ENCODE results near the gene KDM5B.

Gene KDM5B

DNA sequence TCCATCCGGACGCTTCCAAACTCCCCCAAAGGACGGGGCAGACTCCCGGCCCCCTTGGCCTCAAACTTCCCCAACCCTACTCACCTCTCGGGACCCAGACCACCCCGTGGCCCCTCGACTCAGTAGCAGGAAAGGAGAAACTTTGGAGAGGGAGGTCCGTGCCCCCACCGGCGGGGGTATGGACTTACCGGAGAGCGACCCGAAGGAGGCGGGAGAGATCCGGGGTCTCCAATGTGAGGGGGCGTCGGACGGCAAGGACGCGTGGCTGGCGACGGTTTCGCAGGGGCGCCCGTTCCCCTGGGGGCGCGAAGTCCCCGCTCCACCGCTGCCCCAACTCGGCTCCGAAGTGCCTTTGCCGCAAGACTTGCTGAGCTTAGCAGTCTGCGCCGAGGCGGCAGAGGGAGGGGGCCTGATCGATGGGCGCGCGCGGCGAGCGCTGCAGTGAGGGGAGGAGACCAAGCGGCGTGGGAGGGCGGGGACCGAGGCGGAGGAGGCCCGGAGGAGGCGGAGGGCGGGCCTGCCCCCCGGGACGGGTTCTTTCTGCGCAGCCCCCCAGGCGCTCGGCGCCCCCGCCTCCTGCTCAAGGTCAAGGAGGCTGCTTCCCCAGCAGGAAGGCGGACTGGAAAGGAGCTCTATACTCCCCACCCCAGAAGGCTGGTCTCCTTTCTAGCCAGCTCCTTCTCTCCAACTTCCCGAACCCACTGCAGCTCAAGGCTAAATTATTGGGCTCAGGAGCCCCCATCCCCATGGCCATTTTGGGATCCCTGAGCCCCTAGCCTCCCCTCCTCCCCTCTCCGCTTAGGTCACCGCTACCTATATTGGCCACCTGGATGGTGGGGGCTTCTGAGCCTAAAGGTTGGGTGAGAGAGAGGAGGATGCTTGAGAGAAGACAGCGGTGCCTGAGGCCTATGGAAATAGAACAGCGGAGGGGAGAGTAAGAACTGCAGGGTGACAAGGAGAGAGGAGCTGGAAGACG lies 97.9 kb downstream of the KDM5B start, which contains the start of gene SYT2:
Gene SYT2 (minus strand): TSS at position 385 of the 976 bp plus-strand sequence. CDS start 104,682 bp downstream, outside the sequence.
- DNase-seq, result peak; percentile 56

DNA sequence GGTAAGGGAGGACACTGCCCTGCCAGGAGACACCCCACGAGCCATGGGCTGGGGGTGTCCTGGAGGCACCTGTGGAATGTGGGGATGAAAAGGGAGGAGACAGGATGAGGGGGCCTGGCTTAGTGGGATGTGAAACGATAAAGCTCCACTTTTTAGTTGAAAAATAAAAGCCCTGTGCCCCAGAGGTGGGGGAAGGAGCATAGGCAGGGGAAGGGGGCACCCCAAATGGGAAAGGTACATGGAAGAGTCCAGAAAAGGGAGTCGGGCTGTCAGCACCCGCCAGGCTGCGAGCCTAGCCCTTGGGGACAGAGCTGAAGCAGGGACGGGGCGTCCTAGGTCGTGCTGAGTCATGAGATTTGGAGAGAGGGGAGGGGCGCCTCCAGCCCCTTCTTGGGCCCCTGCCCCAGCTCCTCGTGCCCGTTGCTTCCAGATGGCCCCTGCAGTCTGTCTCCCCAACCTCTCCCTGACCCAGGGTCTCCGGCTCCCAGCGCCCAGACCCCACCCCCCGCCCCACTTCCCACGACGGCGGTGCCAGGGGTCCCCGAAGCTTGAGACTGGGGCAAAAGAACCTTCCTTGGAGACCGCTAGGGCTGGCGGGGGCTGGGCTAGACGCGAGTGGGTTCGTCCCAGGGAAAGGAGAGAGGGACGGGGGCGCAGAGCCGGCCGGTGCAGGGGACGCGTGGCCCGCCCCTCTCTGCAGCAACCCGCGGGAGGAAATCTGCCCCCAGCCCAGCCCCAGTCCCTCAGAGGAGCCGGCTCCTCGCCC lies 98.8 kb downstream of the KDM5B start:
- DNase-seq, result no peak

DNA sequence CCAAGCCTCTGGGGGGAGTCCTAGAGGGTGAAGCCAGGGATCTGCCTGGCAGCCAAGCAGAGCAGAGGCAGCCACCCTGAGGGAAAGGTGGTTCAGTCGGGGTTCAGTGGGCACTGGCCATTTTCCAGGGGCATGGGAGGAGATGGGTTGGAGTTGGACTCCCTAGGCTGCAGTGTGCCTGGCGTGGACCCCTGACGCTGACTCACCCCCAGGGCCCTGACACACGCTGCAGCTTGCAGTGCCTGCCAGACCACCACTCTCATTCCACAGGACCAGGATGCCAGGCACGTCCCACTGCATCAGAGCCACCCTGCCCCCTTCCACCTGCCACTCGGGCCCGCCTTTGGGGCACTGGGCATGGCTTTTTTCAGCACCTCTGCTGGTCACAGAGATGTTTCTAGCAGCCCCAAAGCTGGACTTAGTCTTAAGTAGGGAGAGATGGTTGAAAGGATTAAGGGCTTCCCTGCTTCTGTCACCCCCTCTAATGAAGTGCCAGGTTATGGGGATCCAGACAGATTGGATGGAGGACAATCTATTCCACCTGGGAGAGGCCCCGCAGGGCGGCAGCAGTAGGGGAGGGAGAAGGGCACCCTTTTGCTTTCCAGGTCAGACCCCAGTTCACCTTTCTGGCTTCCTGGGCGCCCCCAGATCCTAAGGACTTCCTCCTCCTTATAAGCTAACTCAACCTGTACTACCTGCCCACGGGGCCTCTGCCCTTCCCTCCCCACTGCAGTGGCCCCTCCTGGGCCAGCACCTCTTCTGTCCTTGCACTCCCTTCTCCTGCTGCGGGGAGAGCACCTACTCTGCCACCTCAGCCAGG lies 99.6 kb downstream of the KDM5B start:
- no peak for DNase-seq

DNA sequence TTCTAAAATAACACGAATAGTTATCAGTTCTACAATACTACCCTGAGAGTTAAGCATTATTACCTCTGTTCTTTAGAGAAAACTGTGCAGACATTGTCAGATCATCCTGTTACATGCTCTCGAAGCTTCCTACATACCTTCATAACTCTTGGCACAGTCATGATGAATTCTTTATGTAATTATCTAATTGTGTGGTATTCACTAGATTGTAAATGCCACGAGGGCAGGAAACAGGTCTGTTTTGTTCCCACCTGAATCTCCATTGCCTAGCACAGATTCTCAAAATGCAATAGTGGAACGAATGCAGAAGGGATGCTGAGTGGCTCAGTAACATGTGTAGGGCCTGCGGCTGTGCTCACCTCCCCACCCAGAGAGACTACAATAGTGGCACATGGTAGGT lies 101.4 kb downstream of the KDM5B start:
- DNase-seq, result no peak

DNA sequence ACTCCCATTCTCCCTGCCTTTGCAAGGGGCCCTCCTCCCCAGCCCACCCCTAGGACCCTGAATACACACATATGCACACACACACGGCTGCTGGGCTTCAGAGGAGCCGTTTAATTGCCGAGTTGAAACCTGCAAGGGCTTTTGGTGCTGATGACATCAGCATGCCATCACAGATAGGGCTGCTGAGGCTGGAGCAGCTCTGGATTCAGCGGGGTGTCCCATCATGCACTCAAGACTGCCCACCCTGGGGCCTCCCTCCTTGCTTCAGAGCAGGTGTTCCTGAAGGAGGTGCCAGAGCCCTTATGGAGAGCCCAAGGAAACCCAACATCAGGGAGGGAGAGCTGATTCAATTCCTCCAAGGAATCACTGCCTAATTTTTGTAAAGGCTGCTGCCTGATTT lies 103.6 kb downstream of the KDM5B start:
- DNase-seq, result no peak

DNA sequence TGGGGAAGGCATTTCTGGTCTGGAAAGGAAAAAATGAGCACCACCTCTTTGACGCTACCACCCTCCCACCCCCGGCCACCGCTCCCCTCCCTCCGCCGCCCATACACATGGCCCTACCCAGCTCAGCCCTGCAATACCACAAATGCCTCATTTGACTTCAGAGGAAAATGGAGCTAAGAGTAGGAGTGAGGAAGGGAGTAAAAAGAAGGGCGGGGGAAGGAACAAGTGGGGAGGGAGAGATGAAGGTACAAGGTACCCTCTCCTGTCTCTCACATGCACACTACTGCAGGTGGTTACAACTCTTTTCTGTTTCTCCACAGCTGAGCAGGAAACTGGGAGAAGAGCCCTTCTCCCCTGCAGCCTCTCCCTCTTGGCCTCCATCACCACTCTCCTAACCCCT lies 105.0 kb downstream of the KDM5B start:
- DNase-seq, result no peak

DNA sequence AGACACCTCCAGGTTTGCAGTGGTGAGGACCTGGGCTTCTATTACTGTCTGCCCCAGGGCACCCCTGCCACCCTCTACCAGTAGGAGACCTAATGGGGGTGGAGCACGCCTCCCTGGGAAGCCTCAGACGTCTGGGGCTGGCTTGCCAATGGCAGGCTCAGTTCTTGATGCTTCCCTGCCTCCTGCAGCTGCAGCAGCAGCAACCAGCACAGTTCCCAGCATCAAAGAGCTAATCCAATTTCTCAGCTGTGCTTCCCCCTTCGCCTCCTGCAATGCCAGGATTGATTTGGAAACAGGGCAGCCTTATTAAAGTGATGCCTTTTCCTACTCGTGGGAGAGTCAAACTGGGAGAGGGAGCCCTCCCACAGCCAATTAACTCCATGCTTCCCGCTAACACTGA lies 106.1 kb downstream of the KDM5B start:
- no peak for DNase-seq

DNA sequence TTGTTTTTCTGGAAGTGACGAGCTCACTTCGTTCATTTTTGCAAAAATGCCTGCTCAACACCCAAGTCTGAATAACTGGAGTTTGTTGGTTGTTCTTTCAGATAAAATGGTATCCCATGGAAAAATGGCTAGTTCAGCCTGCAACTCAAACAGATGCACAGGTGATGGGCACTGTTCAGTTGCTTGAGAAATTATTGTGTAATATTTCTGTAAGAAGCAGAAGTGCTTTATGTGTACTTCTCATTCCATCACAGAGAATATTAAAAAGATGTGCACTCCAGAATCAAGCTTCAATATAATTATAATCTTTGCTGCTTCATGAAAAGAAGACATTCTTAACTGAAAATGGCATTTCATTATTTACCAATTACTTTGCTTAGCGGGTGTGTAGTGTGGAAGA lies 107.0 kb downstream of the KDM5B start:
- DNase-seq, result no peak

DNA sequence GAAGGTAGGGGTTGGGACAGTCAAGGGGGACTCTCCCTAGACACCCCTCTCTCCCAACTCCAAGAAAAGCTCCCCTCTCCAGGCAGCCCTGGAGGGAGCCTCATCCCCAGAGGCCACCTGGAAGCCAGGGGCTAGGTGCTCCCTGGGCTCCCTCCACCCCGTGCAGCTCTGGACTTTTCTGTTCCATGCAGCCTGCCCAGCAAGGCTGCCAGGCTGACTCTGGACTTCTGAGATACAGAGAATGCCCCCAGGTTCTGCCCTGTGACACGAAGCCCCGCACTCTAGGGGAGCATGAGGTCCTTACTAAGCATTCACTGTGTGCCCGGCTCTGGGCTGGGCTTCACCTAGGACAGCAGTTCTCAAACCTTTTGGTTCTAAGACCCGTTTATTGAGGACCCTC lies 108.2 kb downstream of the KDM5B start:
- no peak for DNase-seq

DNA sequence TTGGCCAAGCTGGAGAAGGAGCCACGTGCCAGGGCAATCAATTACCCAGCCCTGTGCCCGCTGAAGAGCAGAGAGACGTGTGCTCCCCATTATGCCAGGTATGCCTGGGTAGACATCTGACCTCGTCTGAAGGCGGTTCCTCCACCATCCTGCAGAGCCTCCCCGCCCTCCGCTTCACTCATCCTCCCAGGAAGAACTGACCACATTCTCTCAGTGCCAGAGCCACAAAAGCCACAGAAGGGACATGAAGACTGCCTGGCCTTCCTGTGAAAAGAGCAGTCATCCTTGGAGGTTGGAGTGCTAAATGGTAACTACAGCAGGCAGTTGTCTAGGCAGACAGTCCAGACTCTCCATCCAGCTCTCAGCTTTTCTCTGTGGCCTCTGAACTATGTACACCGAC lies 109.9 kb downstream of the KDM5B start:
- no peak for DNase-seq

DNA sequence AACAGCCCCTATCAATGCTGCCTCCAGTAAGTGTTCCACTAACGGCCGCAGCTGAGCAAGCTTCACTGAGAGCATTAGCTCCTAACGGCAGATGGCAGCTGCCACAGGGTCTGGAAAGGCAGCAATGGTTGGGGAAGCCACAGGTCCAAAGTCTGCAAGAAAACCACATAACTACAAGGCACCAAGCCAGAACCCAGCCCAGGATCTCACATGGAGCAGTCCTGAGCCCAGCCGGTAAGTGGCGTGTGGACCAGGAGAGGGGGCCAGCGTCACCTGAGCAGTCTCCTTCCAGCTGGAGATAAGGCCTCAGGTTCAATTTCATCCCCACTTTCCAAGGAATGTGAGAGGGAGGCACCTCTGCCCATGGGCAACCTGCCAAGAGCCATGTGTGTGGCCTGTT lies 111.2 kb downstream of the KDM5B start:
- DNase-seq, result peak; percentile 23

DNA sequence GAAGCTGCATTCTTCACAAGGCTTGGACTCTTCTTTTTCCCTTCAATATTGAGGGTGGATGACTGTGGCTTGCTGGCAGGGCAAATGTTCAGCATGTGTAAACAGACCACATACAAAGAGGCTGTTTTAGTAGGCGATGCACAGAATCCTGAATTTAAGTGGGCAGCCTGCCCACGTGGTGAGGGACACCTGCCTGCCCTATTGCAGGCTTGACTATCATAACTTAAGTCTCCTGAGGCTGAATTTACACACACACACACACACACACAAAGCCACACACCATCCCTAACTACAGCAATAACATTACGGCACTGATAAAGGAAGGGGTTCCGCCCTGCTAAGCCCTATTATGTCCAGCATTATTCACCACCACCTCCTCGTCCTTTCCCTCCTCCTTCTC lies 113.9 kb downstream of the KDM5B start:
- peak; percentile 41 for DNase-seq

DNA sequence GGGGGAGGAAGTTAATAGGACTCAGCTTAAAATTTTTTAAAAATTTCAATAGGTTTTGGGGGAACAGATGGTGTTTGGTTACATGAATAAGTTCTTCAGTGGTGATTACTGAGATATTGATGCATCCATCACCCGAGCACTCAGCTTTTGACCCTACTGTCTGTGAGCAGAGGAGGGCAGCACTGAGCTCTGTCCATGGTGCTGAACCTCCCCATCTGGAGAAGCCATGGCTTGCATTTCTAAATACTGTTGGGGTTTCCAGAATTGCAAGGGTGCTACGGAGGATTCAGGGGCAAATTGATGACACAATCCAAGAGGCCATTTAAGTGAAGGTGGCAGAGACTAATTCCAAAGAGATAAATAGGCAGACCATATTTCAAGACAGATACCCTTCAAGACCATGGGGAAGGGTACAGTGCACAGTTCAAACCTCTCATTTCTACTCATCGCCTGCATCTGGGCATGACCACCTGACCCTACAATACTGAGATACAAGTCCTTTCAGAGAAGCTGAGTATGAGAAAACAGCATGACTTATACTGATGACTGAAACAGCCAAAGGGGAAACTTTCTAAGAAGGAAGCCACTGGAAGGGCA lies 115.2 kb downstream of the KDM5B start:
- DNase-seq, result no peak

DNA sequence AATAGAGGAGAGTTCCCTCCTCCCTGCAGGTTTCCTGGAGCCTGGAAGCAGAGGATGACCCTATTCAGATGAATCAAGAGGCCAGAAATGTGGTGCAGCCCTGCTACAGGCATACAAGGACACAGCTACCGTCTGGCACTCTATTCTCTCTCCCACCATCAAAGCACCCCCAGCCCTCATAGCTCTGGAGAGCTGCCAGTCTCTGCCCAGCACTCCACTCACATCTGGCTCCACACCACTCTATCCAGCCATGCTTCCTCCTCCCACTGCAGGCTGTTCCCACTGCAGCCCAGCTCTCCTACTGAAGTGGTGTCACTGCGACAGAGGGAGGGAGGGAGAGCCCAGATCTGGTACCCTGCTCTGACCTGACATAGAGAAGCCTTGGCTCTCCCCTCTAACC lies 116.4 kb downstream of the KDM5B start:
- DNase-seq, result peak; percentile 80

DNA sequence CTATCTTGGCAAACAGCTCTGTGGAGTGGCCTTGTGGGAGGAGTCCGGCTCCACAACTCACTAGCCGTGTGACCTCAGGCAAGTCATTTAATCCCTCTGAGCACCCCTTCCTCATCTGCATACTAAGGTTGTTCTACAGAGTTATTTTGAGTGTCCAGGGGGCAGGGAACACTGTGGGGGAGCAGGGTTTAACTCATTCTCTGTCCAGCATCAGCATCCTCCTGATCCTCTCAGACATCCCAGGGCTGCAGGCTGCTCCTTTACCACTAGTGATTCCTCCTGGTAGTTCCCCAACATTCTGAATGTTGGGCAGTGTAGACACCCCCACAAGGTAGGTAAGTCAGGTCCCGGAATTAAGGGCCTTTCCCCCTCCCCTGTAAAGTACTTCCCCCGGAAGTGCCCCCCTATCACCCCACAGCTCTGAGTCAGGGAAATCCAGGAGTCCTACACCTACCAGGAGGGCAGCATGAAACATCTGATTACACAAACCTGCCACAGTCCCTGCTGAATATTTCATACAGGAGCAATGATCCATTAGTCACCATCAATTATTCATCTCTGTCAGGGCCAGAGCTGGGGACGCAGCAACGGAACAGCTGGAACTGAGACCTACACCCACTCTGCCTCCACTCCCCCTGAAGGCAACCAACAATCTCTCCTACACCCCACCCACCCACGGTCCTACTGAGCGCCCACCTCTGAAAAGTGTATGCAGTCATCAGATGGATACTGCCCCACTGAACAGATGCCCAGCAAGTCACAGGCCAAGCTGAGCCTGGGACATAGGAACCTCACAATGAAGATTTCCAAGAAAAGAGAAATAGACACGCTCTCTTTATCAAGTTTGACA lies 118.5 kb downstream of the KDM5B start:
- DNase-seq, result no peak

DNA sequence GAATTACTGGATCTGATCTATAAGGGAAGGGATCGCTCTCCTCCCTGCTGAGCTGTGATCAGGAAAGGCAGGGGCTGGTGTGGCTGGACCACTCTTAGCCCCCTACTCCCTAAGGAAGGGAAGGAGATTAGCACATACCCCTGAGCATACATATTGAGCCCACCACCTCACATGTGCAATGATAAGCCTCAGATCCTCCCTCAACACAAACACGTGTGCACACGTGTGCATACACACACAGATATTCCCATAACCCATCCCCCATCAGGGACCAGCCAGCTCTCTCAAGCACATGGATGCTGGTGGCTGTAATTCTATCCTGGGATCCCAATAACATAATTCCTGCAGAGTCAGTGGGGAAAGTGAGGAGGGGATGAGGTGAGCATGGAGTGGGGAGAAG lies 119.1 kb downstream of the KDM5B start:
- peak; percentile 14 for DNase-seq

DNA sequence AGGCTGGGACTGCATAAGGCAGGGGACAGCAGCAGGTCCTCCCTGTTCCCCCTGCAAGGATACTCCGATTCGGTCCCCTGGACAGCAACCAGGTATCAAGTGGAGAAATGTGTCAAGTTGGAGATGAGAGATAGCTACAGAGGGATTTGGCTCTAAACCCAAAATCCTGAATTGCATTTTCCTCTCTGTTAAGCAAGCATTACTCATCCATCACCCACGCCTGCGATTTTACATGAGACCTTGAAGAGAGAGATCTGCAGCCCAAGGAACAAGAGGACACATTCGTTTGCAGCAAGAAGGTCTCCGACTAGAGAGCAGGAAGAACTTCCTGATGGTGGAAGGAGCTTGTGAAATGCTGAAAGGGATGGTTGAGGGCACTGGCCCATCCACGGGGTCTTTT lies 119.8 kb downstream of the KDM5B start:
- DNase-seq, result no peak

DNA sequence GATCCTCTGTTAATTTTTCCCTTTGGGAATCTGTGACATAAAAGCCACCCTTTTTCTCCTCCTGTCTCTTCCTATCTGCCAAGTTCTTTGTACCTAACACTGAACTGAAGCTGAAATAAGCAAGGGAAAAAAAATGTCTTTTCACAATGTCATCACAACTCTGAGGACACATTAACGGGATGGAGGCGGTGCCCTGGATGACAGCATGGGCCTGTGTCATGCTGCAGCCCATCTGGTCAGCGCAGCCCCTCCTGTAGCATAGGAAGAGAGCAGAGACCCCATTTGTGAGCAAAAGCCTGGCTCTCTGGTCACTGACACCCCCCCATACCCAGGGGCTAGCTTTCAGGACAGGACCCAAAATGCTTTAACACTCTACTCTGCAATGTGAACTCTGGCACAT lies 120.4 kb downstream of the KDM5B start:
- DNase-seq, result no peak

DNA sequence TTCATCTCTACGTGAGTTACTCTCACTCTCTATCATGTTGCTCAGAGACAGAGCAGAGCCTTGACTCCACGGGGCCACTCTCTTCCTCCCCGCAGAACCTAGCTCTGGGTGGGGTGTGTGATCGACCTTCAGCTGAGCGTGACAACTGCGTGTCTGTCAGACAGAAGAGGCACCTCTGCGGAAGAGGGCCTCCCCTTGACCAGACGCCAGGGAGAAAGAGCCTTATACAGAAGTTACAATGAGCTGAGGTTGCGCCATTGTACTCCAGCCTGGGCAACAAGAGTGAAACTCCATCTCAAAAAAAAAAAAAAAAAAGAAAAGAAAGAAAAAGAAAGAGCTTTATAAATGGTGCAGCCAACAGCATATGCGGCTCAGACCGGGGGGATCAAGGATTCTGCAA lies 120.9 kb downstream of the KDM5B start:
- peak; percentile 49 for DNase-seq

DNA sequence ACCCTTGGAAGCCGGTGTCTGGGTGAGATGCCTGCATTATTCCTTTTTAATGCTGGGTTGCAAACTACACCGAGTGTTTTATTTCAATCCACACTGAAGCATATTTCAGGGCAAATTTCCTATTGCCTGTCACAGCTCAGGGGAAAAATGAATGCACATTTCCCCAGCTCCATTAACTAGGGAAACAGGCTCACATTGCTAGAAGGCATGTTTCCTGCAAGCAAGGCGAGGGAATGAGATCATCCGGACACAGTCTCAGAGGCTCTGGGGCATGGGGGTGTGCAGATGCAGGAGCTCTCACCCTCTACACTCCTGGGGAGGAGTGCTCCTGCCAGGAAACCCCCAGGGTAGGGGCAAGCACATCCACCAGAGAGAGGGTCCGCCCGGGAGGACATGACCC lies 122.6 kb downstream of the KDM5B start:
- no peak for DNase-seq

DNA sequence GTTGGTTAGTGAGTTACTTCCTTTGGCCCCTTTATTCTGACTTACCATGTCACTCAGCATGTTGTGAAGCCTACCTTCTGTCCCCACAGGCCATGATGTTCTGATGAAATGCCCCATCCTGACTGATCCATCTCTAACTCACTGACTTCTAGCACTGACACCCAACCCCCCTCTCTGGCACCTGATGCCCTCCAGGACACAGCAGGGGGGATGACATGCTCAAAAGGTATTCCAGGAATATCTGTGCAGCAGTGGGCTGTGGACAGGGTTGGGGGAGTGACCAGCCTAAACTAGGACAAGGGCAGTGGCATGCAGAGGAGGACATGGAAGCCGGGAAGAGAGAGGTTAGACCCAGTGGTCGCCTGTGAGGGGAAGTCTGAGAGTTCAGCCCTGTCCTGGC lies 123.5 kb downstream of the KDM5B start:
- peak; percentile 40 for DNase-seq

DNA sequence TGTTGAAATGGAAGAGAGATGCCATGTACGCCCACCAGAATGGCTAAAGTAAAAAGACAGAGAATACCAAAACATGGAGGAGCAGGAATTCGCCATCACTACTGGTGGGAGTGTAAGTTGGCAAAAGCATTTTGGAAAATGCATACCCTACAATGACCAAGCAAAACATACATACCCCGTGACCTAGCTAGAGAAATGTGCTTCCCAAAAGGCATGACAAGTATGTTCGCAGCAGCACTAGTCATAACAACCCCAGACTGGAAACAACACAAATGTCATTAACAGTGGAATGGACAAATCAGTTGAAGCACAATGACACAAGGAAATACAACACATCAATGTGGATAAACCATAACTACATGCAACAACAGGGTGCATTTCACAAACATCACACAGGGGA lies 125.2 kb downstream of the KDM5B start:
- DNase-seq, result no peak

All from NCI-H510A treated with DMSO at 0.1 percent for 48 hours (cell line).